Right atrium auricular region (tissue), 2 donors: Measurements from ENCODE around the gene TSGA10. TPM values are rescaled to one million over a fixed set of nuclear protein-coding genes. Genes with fewer than 3 reads are reported as not detected.
A peak's percentile ranks its signal among the peaks of the same experiment; 100 is the strongest.
"Not testable (repeated sequence)": the region's sequence is repeated elsewhere in the genome, so short reads cannot be mapped to it uniquely, and the experiment has no call there.

Experiments used
- DNase-seq: peaks from one replicate; pipeline ENCODE4 v3.0.0-alpha.2; 2019; ENCODE audit warnings: low spot score
- H3K27ac ChIP-seq, 2 donors: fragments of 200-600 bp; sonication (generic); 1 replicate in 1 of 2; 2 replicates in 1 of 2; pipeline ENCODE4 v1.5.1; 2016 to 2019
- H3K27me3 ChIP-seq, 2 donors: fragments of 200-600 bp; sonication (generic); one replicate each; pipeline versions ENCODE4 v1.5.1 to v1.6.0; 2017 to 2019
- H3K36me3 ChIP-seq: fragments of 200-600 bp; sonication (generic); one replicate; pipeline ENCODE4 v1.5.1; 2016
- H3K4me1 ChIP-seq, 2 donors: fragments of 200-600 bp; sonication (generic); one replicate each; pipeline versions ENCODE4 v1.5.1 to v1.6.0; 2017 to 2019
- H3K4me3 ChIP-seq, 2 donors: fragments of 200-600 bp; sonication (generic); 1 replicate in 1 of 2; 2 replicates in 1 of 2; pipeline ENCODE4 v1.5.1; 2017 to 2019; ENCODE audit warnings: mild to moderate bottlenecking in 1 of 2, moderate library complexity in 1 of 2
- H3K9me3 ChIP-seq, 2 donors: fragments of 200-600 bp; sonication (generic); one replicate each; pipeline ENCODE4 v1.5.1; 2019
- total RNA-seq, 2 donors: library from RNA; depleted of rRNA; stranded (reverse); fragments of >200 nt; gene quantifications; one replicate each; pipeline ENCODE4 v1.1.0, GENCODE V29; 2016
- TF ChIP-seq, protein P1 (sequence below), 2 donors: fragments of 200-600 bp; sonication (generic); IDR thresholded peaks; one replicate each; pipeline ENCODE4 v1.5.1; 2019; ENCODE audit warnings: antibody characterized with exemption in 2 of 2

The TSGA10 gene
- total RNA-seq, 2 donors from 2014 or later, result 1.5 to 7.0 TPM

DNA sequence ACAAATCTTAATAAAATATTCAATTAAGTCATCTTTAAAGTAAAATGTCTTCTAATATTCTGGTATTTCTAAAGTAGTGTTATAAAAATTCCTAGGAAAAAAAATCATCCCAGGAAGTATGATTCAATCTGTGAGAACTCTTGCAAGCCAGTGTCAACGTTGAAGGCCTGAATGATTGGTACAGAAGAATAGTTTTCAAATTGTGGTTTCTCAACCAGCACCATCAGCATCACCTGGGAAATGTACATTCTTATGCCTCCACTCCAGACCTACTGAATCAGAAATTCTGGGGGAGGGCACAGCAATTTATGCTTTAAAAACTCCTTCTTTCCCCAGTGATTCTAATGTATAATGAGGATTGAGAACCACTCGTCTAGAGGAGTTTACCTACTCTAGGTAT, 75.5 kb downstream of the TSGA10 start:
- Histone ChIP-seq H3K36me3 (no peaks in the 10 kb centered on the region), H3K27ac (no peak overlapping the region), H3K4me1 (no peaks in the 10 kb centered on the region), H3K9me3 (no peaks in the 10 kb centered on the region), H3K27me3 (no peaks in the 10 kb centered on the region), H3K4me3 (no peak overlapping the region)
- DNase-seq, result no peak
- TF ChIP-seq, protein P1, sequence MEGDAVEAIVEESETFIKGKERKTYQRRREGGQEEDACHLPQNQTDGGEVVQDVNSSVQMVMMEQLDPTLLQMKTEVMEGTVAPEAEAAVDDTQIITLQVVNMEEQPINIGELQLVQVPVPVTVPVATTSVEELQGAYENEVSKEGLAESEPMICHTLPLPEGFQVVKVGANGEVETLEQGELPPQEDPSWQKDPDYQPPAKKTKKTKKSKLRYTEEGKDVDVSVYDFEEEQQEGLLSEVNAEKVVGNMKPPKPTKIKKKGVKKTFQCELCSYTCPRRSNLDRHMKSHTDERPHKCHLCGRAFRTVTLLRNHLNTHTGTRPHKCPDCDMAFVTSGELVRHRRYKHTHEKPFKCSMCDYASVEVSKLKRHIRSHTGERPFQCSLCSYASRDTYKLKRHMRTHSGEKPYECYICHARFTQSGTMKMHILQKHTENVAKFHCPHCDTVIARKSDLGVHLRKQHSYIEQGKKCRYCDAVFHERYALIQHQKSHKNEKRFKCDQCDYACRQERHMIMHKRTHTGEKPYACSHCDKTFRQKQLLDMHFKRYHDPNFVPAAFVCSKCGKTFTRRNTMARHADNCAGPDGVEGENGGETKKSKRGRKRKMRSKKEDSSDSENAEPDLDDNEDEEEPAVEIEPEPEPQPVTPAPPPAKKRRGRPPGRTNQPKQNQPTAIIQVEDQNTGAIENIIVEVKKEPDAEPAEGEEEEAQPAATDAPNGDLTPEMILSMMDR (IDR thresholded peaks at IDR 0.05), result no peak

DNA sequence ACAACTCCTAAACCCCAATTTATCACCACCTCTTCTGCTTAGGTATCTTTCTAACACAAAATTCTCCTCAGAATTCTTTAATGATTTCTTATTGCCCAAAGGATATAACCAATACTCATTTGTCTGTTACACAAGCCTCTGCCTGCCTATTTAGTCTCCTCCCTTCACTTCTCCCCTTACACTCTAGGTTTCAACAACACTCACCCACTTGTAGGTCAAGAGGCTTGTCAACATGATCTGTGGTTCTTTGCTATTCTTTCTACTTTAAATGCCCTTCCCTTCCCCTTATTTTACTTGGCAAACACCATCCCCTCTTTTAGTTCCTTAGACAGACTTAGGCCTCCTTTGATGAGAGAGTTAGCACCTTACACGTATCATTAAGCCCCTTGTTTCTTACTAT, 82.2 kb downstream of the TSGA10 start:
- H3K36me3 ChIP-seq, result no peaks in the 10 kb centered on the region
- no peaks in the 10 kb centered on the region for H3K27me3 ChIP-seq
- H3K27ac ChIP-seq, result no peak overlapping the region
- H3K4me1 ChIP-seq, result no peaks in the 10 kb centered on the region
- TF ChIP-seq, protein P1 (IDR thresholded peaks at IDR 0.05), result no peak
- H3K4me3 ChIP-seq, result no peak overlapping the region
- H3K9me3 ChIP-seq, result no peaks in the 10 kb centered on the region
- DNase-seq, result no peak

DNA sequence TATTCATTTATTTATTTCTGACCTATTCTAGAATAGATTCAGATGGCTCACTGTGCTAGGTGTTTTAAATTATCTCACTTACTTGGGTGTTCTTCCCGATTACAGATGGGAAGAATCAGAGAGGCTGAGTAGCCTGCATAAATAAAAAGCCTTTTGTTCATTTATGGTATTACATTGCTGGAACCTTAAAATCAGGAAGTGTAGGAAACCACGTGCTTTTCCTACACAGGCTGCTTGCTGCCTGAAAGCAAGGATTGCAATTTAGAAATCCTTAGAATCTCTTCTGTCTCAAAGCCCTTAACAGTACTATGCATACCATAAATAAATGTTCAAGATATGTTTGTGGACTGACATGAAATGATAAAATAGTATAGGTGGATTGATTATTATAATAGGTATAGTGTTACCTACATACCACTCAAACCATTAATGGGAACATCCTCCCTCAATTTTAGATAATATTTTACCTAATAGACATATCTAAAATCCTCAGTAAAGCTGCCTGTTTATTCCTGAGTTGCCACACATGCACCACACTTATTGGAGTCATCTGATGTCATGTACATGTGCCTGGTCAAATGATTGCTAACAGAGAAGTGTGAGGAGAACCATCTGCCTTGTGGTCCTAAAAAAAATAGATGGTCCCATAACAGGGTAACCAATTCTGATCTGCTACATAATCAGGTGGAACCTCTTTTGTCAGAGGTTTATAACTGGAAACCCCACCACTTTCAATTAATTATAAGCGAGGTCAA, 86.7 kb downstream of the TSGA10 start:
- no peak for DNase-seq
- Histone ChIP-seq H3K4me3 (no peak overlapping the region), H3K27ac (no peak overlapping the region), H3K9me3 (no peaks in the 10 kb centered on the region), H3K27me3 (no peaks in the 10 kb centered on the region), H3K36me3 (no peaks in the 10 kb centered on the region), H3K4me1 (no peaks in the 10 kb centered on the region)
- TF ChIP-seq, protein P1 (IDR thresholded peaks at IDR 0.05), result no peak

DNA sequence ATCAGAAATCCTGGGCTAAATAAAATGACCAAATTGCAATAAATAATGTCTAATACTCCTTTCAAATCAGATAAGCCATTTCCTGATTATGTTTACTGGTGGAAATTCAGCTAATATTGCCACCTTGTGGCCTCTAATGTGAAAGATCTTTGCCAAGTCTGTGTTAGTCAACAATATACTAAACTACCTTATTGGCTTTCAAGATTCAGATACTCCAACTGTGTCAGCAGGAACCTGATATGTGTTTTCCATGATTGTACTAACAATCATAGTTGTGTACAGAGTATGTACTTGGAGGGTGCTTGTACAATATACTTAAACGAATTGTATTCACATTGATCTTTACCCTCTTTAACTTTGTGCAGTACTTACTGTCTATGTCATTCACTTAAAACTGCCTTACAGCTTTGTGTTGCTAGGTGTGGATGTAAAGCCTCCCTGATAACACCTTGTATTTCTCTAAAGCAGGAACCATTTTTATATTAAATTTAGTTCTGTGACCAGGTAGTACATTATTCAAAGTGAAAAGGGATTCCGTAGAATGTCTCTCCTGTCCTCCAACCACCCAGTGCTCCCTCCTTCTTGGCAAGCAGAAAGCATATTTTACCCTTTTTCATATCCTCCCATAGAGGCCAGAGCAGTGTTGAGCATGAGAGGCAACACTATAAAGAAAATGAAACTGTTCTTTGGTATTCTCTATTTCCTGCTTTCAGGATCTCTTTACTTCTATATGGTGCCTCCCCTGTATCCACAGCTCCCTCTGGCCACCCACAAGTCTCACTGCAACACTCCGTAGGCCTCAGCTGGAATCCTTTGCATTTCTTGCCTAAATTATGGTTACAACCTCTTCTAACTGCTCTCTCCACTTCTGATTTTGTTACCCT, 88.4 kb downstream of the TSGA10 start:
- Histone ChIP-seq H3K4me1 (no peaks in the 10 kb centered on the region), H3K4me3 (no peak overlapping the region), H3K9me3 (no peaks in the 10 kb centered on the region), H3K27me3 (no peaks in the 10 kb centered on the region), H3K27ac (no peak overlapping the region), H3K36me3 (no peaks in the 10 kb centered on the region)
- TF ChIP-seq, protein P1 (IDR thresholded peaks at IDR 0.05), result peak; percentile 24 to 48
- DNase-seq, result no peak

DNA sequence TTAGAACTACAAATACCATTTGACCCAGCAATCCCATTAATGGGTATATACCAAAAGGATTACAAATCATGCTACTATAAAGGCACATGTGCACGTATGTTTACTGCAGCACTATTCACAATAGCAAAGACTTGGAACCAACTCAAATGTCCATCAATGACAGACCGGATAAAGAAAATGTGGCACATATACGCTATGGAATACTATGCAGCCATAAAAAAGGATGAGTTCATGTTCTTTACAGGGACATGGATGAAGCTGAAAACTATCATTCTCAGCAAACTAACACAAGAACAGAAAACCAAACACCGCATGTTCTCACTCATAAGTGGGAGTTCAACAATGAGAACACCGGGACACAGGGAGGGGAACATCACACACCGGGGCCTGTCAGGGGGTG, 105.6 kb downstream of the TSGA10 start:
- not testable (repeated sequence) for H3K4me3 ChIP-seq, DNase-seq, H3K9me3 ChIP-seq, H3K27me3 ChIP-seq, H3K4me1 ChIP-seq, H3K27ac ChIP-seq, H3K36me3 ChIP-seq

DNA sequence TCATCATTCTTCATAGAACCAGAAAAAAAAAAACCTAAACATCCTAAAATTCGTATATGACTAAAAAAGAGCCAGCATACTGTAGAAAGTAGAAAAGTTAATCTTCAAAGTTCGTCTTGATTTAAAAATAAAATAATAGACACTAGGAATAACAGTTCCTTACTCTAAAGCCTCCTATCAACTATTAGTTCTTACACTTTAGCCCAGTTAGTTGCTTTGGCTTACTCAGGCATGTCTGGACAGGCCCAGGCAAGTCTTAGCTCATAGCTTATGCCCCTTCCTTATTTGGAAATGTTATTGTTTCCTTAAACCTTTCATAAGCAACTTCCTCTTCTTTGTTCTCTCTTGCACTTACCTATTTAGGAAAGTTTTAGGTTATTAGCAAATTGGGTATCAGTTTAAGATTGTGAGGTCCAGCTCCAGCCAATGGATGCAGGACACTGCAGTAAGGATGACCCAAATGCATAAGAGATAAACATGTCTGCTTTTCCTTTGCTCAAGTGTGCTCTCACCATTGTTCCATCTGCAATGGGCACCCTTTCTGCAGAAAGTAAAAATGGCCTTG, 113.9 kb downstream of the TSGA10 start:
- not testable (repeated sequence) for DNase-seq, H3K4me1 ChIP-seq, H3K4me3 ChIP-seq, H3K9me3 ChIP-seq, H3K27me3 ChIP-seq, H3K36me3 ChIP-seq, H3K27ac ChIP-seq
